ENCODE data around the gene CRACR2B.

Gene CRACR2B

DNA sequence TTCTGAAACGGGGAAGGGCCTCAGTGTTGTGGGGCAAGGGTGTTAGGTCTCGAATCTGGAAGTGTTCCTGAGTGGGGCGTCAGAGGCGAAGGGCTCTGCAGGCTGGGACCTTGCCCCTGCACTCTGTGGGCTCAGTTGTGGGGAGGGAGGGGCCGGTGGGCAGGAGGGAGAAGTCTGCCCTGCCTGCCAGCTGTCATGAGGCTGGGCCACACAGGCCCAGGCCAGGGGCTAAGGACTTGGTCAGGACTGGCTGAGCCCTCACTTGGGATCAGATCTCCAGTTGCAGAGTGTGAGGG lies at the start of gene CRACR2B:
CRACR2B (plus strand) TSS at position 23 of the 296 bp plus-strand sequence. CDS start 689 bp downstream, outside the sequence.
- DNase-seq (ENCODE audit: low spot score) = no peak

DNA sequence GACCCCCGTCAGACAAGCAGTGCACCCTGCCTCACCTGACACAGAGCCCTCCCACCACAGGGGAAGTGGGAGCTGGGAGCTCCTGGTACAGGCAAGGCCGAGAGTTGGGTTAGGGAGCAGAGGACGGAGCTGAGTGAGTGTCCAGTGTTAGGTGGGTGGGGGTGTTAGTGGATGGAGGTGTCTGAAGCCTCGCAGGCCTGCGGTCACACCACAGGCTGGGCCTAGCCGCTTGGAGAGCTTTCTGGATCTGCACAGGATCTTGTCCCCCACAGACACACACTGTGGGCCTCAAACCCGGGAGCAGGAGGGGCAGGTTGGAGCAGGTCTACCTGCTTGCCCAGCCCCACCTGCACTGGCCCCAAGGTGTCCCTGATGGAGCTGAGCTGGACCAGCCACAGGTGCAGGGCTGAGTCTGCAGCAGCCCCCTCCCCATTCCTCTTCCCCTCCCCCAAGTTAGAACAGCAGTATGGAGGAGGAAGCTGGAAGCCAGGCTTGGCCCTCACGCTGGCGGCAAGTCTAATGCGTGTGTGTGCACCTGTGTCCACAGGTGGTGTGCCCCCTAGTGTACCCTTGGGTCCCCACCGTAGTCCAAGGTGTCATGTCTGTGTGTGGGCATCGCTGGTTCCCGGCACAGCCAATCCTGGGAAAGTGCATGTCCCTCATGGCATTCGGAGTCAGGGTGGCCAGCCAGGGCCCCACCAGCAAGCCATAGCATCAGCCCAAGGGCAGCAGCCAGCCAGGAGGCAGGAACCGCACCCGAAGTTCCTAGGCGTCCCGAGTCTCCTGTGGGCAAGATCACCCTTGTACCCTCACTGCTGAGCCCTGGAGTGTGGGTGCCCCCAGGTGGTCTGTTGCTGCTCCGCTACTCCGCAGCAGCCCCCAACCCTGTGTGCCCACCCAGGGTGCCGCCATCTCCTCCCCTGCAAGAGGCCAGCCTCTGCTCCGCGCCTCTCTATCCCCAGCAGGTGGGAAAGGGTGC lies 48.5 kb upstream of the CRACR2B start:
- DNase-seq (ENCODE audit: low spot score) = no peak

DNA sequence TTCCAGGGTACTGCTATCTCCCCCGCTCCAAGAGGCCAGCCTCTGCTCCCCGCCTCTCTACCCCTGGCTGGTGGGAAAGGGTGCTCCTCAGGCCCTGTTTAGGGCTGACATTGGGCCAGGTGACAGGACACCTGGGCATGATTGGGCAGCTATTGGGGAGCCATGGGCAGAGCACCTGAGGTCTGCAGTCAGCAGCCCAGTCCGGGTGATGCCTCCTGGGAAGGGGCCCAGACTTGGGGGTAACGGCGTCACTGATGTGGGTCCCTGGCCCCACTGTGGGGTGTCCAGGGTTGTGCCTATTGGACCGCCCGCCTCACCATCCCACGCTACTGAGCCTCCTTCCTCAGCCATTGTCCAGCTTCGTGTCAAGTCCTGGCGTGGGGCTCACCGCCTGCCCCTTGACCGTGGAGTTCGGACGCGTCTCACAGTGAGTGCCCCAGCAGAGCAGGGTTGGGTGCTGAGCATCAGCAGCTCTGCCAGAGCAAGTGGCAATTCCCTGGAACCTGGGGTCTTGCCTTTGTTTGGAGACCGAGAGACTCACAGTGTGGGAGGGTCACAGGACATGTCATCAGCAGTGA lies 47.7 kb upstream of the CRACR2B start:
- DNase-seq (ENCODE audit: low spot score) = no peak

DNA sequence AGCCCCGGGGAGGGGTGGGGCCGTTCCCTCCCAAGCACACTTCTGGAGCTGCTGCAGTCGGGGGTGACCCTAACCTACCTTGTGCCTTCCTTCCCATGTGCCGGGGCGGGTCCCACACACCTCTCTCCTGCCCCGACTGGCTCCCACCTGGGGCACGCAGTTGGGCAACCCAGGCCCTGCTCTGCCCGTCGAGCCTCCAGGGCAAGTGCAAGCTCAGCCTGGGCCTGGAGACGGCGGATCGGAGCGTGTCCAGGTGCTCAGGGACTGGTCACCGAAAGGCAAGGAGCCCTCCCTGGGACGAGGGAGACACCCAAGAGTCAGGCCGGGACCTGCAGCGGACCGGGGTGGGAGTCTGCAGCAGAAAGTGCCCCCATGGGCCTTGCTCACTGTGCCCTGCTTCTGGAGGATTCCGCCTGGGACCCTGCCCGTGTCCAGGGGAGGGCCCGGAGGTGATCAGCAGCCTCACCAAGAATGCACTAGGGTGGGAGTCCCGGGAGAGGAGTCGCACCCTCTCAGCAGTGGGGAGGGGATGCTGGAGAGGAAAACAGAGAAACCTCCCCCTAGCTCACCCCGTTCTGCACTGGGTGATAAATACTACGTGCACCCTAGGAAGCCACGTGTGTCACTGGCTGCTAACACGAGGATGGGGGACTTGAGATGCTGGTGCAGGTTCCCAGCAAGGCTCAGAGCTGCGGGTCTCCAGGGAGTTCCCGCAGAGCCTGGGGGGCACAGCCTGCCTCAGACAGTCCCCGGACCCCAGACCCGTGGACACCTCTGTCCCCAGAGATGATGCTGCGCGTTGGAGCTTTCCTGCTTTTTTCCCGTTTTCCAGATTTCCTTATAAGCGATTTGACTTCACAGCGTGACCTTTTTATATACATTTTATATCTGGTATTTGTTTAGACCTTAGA lies 45.2 kb upstream of the CRACR2B start:
- no peak for DNase-seq (ENCODE audit: low spot score)

DNA sequence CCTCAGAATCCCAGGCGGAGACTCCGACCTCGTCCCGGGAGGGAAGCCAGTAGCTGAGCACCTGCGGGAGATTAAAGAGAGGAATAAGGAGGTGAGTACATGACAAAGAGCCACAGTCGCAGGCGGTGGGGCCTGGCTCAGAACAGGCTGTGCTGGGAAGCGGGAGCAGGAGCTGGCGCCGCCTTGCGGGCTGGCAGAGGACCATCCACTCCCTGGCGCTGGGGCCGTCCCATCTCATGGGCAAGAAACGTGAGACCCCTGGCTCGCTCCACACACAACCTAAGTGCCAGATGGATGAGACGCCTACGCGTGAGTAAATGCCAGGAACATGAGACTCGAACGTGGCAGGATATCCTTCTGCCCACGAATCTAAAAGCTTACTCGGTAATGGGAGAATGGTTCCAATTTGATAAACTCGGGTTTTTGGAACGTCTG lies 44.1 kb upstream of the CRACR2B start:
- DNase-seq (ENCODE audit: low spot score) = no peak

DNA sequence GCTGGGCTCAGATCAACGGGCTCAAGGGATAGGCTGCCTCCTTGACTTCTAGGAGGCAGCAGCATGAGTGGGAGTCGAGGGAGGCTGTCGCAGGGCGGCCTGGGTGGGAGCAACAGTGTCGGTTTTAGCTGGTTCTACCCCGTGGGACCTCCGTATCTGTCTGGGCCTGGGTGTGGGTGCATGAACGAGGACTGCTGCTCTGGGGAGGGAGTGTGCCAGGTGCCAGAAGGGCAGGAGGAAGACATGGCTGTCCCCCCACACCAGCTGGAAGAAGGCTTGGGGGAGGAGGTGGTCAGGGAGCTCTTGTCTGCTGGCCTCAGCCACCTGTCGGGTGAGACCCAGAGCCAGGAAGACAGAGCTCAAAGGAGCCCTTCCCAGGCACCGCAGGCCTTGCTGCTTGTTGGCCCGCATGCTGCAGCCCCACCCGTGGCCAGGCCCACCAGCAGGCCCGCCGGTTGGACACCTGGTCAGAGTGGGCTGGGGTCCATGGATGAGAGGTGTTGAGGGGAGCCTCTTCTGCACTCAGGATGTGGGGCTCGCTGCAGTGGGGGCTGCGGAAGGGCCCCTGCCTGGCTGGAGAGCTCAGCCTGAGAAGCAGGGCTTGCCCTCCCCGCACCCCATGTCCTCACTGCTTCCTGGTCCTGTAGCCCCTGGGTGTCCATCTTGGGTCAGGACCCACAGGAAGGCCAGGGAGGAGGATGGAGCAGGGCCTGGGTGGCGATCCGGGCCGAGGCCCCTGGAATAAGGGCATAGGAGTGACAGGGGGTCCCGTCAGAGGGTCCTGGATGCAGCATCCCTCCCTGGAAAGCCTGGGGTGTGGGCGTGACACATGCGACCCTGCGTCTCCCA lies 41.3 kb upstream of the CRACR2B start:
- DNase-seq (ENCODE audit: low spot score) = no peak

DNA sequence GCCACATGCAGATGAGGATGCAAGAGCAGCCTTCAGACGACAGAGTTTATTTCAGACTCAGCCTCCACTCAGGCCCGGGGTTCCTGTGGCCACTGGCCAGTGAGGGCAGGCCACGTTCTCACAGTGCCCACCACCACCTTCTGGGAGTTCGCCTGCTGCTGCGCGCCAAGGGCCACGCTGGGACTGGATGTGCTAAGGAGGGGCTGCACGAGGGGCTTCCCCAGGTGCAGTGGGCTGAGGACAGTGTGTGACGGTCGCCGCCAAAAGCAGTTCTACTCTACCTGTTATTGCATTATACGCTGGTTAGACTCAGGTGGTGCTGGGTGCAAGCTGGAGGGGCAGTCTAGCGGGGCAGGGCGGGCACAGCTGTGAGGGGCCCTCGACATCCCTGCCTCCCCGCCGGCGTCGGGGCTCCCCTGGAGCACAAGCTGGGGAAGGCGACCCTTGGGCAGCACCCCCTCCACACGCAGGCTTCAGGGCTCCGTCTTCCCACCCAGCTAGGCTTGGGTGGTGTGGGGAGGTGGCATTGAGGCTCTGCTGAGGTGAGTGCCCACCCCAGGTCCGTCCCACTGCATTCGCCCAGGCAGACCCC lies 40.5 kb upstream of the CRACR2B start:
- no peak for DNase-seq (ENCODE audit: low spot score)

DNA sequence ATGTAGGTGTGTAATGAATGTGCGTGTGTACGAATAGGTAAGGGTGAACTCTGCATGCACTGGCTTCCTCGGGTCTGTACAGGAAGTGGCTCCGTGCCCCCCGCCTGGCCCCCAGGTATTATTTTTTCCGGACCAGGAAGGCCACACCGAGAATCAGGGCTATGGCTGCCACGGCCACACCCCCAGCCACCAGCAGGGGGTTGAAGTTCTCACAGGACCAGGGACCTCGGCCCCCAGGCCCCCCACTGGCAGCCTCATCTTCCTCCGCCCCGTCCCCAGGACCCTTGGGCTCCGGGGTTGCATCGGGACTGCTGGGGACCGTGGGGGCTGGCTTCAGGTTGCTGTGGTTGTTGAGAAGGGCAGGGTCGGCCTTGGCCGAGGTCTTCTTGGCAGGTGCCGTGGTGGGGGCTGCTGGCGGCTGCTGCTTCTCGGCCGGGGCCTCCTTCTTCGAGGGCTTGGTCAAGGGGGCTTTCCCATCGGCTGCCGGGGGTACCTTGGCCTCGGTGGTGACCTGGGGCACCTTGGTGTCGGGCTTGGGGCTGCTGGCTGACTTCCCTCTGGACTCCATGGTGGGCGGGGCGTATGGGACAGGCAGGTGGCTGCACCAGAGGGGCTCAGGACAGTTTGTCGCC lies 39.6 kb upstream of the CRACR2B start:
- no peak for DNase-seq (ENCODE audit: low spot score)

DNA sequence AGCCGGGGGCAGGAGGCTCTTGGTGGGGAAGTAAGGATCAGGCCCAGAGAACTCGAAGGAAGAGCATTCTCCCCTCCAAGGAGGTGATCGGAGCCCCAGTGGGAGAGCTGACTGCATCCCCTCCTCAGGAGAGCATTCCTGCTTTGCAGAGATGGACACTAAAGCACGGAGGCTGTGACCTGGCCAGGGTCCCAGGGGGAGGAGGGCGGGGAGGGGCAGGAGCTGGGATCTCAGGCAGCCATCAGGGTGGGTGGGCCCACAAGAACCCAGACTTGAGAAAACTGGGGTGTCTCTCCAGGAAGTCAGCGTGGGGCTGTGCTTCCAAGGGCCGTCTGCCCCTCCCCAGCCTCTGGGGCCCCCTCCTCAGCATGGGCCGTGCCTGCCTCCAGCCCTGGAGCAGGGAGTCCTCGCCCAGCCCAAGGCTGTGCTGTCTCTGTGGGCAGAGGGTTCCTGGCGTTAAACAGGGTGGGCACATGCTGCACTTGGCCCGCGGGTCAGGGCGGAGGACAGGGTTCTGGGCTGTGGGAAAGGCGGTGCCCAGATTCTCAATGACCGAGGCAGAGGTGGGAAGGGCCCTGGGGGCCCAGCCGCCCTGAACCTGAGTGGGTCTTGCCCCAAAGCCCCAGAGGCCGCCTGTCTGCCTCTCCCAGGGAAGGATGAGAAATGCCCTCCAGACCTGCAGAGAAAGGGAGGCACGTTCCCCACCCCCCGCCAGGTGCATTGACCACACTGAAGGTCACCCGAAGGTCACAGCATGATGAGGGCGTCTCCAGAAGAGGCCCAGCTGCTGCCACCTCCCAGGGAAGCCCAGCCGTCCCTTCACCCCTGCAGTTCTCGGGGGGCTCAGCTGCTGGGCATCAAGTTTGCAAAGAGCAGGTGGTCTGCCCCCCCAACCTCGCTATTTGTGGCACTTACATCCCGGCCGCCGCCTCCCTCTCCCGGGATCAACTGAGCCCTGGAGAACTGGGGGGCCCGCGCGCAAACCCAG lies 38.5 kb upstream of the CRACR2B start:
- no peak for DNase-seq (ENCODE audit: low spot score)

DNA sequence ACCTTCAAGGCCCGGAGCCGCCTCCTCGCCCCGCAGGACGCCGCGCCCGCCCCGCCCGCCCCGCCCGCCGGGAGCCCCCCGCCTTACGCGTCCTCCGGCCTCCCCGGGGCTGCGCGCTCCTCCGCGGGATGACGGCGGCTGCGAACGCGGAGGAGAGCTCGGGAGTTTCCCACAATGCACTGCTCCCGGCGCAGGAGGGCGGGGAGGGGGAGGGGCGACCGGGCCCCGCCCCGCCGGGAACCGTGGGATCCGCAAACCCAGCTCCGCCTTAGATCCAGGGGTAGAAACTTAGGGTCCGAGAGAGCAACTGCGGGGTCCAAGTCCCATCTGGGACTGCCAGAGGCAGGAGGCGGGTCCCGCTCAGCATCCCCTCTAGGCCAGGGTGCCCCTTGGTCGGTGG lies 37.8 kb upstream of the CRACR2B start, which contains the start of gene CEND1:
CEND1 (minus strand) TSS at position 148 of the 400 bp plus-strand sequence. CDS start 1,514 bp downstream, outside the sequence.
- DNase-seq (ENCODE audit: low spot score) = no peak

DNA sequence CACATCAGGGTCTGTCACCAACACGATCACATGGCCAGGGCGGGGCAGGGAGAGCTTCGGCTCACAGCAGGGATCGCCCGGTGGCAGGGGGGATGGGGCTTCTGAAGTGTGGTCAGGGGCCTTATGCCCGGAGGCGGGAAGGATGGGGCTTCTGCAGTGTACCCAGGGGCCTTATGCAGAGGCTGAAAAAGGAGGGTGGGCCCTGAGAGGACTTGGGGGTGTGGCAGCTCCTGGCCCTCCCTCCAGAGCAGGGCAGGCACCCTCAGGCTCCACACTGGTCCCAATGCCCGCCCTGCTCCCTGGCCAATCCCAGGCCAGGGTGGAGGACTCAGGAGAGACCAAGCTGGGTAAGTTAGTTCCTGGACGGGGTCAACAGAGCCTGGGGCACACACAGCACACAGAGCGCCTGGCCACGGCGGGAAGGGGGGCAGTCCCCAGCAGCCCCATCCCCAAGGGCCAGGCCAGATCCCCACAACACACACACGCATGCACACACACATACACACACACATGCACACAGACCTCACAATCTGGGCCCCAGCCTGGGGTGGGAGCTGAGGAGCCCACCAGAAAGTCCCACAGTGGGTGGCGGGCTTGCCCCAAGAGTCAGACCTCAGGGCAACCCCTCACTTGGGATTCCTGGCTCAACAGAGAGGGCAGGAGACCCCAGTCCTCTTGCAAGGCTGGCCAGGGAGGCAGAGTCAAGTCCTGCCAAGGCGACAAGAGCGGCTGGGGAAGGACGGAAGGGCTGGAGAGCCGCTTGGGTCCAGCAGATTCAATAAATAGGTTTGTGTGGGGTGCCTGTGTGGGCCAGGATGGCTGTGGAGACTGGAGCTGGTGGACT lies 36.8 kb upstream of the CRACR2B start:
- DNase-seq (ENCODE audit: low spot score) = no peak

DNA sequence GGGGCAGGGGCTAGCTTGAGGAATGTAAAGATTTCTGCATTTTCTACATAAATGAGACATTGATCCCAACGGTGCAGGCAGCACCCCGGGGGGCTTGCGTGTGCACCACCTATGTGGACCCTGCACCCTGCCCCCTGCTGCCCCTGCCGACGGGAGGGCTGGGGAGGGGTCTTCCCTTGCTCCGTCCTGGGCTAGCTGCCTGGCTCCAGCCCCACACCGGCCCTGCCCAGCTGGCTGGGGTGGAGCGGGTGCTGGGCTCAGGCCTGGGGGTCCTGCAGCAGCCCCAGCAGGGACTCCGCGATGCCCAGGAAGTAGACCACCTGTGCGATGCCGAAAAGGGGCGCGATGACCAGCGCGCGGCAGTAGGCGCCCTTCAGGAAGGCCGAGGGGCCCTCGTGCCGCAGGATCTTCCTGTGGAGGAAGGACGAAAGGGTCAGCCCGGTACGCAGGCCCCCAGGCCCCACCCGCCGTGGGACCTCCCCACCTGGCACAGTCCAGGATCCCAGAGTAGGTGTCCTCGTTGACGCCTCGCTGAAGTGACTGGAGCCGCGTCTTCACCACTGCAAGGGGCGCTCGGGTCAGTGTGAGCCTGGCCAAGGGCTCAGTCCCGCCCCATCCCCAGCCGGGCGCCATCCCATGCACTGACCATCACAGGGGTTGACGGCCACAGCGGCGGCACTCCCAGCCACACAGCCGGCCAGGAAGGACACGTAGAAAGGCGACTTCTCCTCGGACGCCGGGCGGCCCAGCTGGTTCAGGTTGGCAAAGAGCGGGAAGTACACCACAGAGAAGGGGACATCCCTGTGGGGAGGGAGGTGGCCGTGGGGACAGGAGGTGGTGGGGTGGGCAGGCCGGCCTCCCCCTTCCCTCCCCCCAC lies 35.8 kb upstream of the CRACR2B start:
- DNase-seq (ENCODE audit: low spot score) = no peak

DNA sequence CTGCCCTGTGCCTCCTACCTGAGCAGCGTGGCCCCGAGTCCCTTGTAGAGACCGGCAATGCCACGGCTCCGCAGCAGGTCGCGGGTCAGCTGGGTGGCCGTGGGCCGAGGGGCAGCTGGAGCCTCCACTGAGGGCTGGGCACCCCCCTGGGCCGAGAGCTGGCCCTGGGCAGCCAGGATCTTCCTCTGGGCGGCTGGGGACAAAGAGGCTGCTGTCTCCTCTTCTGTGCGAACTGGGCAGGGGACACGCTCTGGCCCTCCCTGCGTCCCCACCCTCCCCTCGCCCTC lies 35.2 kb upstream of the CRACR2B start:
- DNase-seq (ENCODE audit: low spot score) = no peak

DNA sequence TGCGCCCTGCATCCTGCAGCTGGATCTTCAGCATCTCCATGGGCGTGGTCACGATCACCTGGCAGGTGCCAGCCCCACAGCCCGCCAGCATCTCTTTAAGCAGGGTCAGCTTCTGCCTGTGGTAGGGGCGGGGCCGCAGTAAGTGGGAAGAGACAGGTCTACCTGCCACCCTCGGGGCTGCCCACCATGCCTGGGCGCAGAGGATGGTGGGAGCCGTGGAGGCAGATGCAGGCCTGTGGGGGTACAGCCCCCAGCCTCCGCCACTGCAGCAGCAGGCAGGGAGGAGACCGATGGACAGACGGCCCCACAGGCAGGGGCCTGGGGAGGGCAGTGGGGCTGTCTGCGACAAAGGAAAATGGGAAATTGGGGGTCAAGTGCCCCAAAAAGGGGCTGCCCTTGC lies 34.8 kb upstream of the CRACR2B start:
- no peak for DNase-seq (ENCODE audit: low spot score)

DNA sequence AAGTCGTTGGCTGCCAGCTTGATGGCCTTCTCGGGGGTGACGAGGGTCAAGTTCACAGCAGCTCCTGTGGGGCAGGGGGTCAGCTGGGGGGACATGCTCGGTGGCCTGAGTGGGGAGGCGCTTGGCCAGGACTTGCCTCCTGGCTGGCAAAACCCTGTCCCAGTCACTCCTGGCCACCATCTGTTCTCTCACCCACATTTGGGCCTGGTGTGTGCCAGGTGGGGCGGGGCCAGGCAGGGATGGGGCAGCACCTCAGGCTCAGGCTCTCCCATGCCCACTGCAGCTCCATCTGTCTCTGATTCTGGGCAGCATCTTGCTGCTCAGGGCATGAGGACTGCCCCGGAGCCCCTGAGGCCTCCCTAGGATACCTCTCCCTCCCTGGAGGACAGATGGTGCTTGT lies 34.2 kb upstream of the CRACR2B start:
- no peak for DNase-seq (ENCODE audit: low spot score)

DNA sequence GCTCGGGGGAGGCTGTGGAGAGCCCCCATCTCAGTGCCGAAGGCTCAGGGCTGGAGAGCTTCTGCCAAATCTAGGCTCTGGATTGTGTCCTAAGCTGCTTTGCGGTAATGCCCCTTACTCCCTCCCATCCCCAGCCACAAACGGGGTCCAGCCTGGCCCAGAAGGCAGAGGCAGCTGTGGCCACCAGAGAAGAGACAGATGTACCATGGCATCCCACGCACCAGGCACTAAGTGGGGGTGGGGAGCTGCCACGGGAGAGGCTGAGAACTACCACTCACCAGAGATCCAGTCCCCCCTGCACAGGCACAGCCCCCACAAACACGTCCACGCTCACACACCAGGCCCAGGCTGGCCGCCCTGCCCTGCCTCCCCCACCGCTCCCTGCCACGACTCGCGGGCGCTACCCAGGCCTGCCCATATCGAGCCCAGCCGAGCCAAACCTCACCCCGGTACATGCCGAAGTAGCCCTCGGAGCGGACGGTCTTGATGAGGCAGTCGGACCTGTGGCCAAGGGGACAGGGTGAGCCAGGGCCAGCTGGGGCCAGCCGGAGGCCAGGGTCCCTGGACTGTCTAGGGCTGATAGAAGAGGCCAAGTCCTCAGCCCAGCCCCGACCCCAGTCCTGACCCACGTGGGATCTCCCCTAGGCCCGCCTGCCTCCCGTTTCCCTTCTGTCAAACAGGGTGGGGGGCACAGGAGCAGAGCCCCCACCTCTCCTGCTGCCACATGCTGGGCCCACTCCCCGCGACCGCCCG lies 33.5 kb upstream of the CRACR2B start:
- DNase-seq (ENCODE audit: low spot score) = no peak
